ENCODE results near the gene EVC2. TPM values are rescaled to one million over a fixed set of nuclear protein-coding genes. Genes with fewer than 3 reads are reported as not detected.

EVC2 gene
- total and polyA plus RNA-seq, 4 experiments from 2014 or later = 0.31 to 3.3 (median 2.0) TPM

DNA sequence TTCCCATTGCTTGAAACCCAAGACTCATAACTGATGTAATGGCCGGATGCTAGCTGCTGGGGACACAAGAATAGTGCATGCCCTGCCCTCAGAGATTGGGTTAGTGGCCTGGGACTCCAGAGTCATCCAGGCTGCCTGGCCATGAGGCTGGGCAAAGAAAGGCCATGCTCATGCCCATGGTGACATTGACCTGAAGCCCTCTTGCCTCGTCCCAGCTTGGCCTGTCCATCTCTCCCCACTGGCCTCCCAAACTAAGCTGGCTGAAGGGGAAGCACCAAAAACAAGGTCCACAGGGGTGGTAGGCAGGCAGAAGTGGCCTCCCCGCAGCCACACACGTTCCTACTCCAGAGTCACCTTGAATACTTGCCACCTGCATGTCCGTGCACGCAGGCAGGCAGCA lies 141.8 kb downstream of the EVC2 start:
- CTCF ChIA-PET (ENCODE audit: partially characterized antibody) = no interaction called here

DNA sequence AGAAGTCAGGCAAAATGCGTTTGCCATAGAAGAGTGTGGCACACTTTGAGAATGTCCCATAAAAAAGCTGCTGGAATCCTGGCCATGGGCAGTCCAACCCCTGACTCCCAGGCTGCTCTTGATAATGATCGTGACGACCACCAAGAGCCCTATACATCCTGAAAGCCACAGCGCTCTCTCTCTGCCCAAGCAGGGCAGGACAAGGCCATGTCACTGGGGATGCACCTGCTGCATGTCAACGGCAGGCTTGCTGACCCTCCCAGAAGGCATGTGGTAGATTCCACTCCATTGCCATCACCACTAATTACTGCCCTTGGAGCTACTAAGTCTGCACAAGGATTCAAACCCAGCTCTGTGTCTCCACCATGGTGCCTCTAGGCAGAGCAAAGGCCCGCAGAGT lies 144.5 kb downstream of the EVC2 start:
- Mint-ChIP-seq H3K9me3 (peaks cover 0 to 9% (median 0%) of the 10 kb centered on the region in 8 donors), H3K4me3 (no peak overlapping the region), H3K27ac (no peak overlapping the region), H3K36me3 (peaks cover 3 to 5% of the 10 kb centered on the region in 2 donors), H3K27me3 (no peaks in the 10 kb centered on the region), H3K4me1 (no peaks in the 10 kb centered on the region)
- ChIA-PET CTCF (ENCODE audit: partially characterized antibody) (no interaction called here), POLR2A (ENCODE audit: partially characterized antibody) (no interaction called here)
- no peak for DNase-seq
- H3K4me3 ChIP-seq (ENCODE audit: low read length in 2 of 2) = no peak overlapping the region
- intact Hi-C loops (cut with micrococcal nuclease) = no loop called here
- H3K27me3 ChIP-seq (ENCODE audit: insufficient read depth, low read length) = no peaks in the 10 kb centered on the region
- H3K27ac ChIP-seq (ENCODE audit: low read depth, low read length) = no peak overlapping the region
- H3K36me3 ChIP-seq (ENCODE audit: insufficient read depth, low read length) = no peaks in the 10 kb centered on the region
- no peaks in the 10 kb centered on the region for H3K9me3 ChIP-seq (ENCODE audit: control insufficient read depth in 1 of 2, low read length in 2 of 2)
- no peaks in the 10 kb centered on the region for H3K4me1 ChIP-seq (ENCODE audit: insufficient read depth, low read length)

More for the DNA sequence above, 141.8 kb downstream of the EVC2 start:
- Mint-ChIP-seq H3K4me3 (no peak overlapping the region), H3K27ac (no peak overlapping the region), H3K9me3 (peaks cover 0 to 7% (median 0%) of the 10 kb centered on the region in 8 donors), H3K4me1 (no peaks in the 10 kb centered on the region), H3K36me3 (peaks cover 3% of the 10 kb centered on the region in 2 donors), H3K27me3 (no peaks in the 10 kb centered on the region)
- no peak overlapping the region for H3K27ac ChIP-seq (ENCODE audit: low read depth, low read length)
- no peaks in the 10 kb centered on the region for H3K9me3 ChIP-seq (ENCODE audit: control insufficient read depth in 1 of 2, low read length in 2 of 2)
- no peak for DNase-seq
- intact Hi-C loops (cut with micrococcal nuclease) = no loop called here
- no peaks in the 10 kb centered on the region for H3K4me1 ChIP-seq (ENCODE audit: insufficient read depth, low read length)
- H3K4me3 ChIP-seq (ENCODE audit: low read length in 2 of 2) = no peak overlapping the region
- no peaks in the 10 kb centered on the region for H3K36me3 ChIP-seq (ENCODE audit: insufficient read depth, low read length)
- no peaks in the 10 kb centered on the region for H3K27me3 ChIP-seq (ENCODE audit: insufficient read depth, low read length)
- POLR2A ChIA-PET (ENCODE audit: partially characterized antibody) = no interaction called here

GRCh38 chr4:5562476-5562875 lies 145.9 kb downstream of the EVC2 start:
- no peaks in the 10 kb centered on the region for H3K27me3 Mint-ChIP-seq
- Histone ChIP-seq H3K36me3 (ENCODE audit: insufficient read depth, low read length) (no peaks in the 10 kb centered on the region), H3K9me3 (ENCODE audit: control insufficient read depth in 1 of 2, low read length in 2 of 2) (no peaks in the 10 kb centered on the region), H3K27me3 (ENCODE audit: insufficient read depth, low read length) (no peaks in the 10 kb centered on the region), H3K4me3 (ENCODE audit: low read length in 2 of 2) (no peak overlapping the region), H3K4me1 (ENCODE audit: insufficient read depth, low read length) (no peaks in the 10 kb centered on the region), H3K27ac (ENCODE audit: low read depth, low read length) (no peak overlapping the region)
- CTCF ChIA-PET (ENCODE audit: partially characterized antibody) = no interaction called here
- POLR2A ChIA-PET (ENCODE audit: partially characterized antibody) = no interaction called here
- H3K4me3 Mint-ChIP-seq = no peak overlapping the region
- peaks cover 0 to 7% (median 0%) of the 10 kb centered on the region in 8 donors for H3K9me3 Mint-ChIP-seq
- DNase-seq = no peak
- intact Hi-C loops (cut with micrococcal nuclease) = no loop called here
- H3K36me3 Mint-ChIP-seq = peaks cover 3 to 5% of the 10 kb centered on the region in 2 donors
- no peak overlapping the region for H3K27ac Mint-ChIP-seq
- H3K4me1 Mint-ChIP-seq = no peaks in the 10 kb centered on the region

- intact Hi-C loops (cut with micrococcal nuclease) = no loop called here
- DNase-seq = no peak
- Mint-ChIP-seq H3K4me3 (no peak overlapping the region), H3K4me1 (no peaks in the 10 kb centered on the region), H3K27me3 (no peaks in the 10 kb centered on the region), H3K36me3 (peaks cover 3 to 5% of the 10 kb centered on the region in 2 donors), H3K9me3 (peaks cover 0 to 7% (median 0%) of the 10 kb centered on the region in 8 donors), H3K27ac (no peak overlapping the region)
- Histone ChIP-seq H3K27ac (ENCODE audit: low read depth, low read length) (no peak overlapping the region), H3K4me3 (ENCODE audit: low read length in 2 of 2) (no peak overlapping the region), H3K27me3 (ENCODE audit: insufficient read depth, low read length) (no peaks in the 10 kb centered on the region), H3K9me3 (ENCODE audit: control insufficient read depth in 1 of 2, low read length in 2 of 2) (no peaks in the 10 kb centered on the region), H3K4me1 (ENCODE audit: insufficient read depth, low read length) (no peaks in the 10 kb centered on the region), H3K36me3 (ENCODE audit: insufficient read depth, low read length) (no peaks in the 10 kb centered on the region)
- CTCF ChIA-PET (ENCODE audit: partially characterized antibody) = no interaction called here
- POLR2A ChIA-PET (ENCODE audit: partially characterized antibody) = no interaction called here
These were observed 147.1 kb downstream of the EVC2 start for GRCh38 chr4:5561286-5561685.

DNA sequence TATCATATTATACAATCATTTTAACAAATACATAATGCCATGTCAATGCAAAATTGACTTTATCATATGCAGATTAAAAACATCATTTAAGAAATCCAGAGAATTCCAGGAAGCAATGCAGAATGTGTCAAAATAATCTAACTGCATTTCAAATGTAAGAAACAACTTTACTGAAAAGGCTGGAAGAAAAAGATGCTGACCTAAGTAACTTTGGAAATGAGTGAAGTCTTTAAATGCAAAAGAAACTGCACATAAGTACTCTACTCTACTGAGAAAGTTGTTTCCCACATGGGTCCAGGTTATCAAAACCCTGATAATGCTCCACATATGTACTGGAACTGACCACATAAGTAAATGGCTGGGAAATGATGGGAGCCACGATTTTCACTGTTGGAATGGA lies 149.9 kb downstream of the EVC2 start:
- Mint-ChIP-seq H3K36me3 (peaks cover 3 to 5% of the 10 kb centered on the region in 2 donors), H3K27me3 (no peaks in the 10 kb centered on the region), H3K9me3 (peaks cover 0 to 1% (median 0%) of the 10 kb centered on the region in 8 donors), H3K4me3 (no peak overlapping the region), H3K4me1 (no peaks in the 10 kb centered on the region), H3K27ac (no peak overlapping the region)
- H3K27me3 ChIP-seq (ENCODE audit: insufficient read depth, low read length) = no peaks in the 10 kb centered on the region
- no peaks in the 10 kb centered on the region for H3K4me1 ChIP-seq (ENCODE audit: insufficient read depth, low read length)
- no peaks in the 10 kb centered on the region for H3K9me3 ChIP-seq (ENCODE audit: control insufficient read depth in 1 of 2, low read length in 2 of 2)
- no peak overlapping the region for H3K27ac ChIP-seq (ENCODE audit: low read depth, low read length)
- H3K36me3 ChIP-seq (ENCODE audit: insufficient read depth, low read length) = no peaks in the 10 kb centered on the region
- ChIA-PET CTCF (ENCODE audit: partially characterized antibody) (no interaction called here), POLR2A (ENCODE audit: partially characterized antibody) (no interaction called here)
- intact Hi-C loops (cut with micrococcal nuclease) = no loop called here
- H3K4me3 ChIP-seq (ENCODE audit: low read length in 2 of 2) = no peak overlapping the region
- DNase-seq = no peak

DNA sequence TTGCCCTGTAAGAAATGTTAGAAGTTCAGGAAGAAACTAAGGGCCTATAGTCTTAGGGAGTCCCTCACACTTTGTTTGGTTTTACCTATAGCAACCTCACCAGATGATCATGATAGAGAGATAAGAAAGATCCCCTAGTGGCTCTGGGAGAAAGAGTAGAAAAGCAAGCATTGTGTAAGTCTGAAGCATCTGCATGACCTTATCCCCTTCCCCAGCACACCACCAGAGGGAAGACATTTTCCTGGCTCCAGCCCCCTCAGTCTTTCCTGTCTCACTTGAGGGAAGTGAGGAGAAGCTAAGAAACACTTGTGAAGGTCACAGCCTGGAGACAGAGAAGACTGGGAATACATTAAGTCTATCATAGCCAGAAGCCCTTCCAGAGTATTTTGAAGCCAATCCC lies 154.0 kb downstream of the EVC2 start:
- H3K36me3 Mint-ChIP-seq = peaks cover 2 to 6% of the 10 kb centered on the region in 2 donors
- no peak for DNase-seq
- H3K4me1 Mint-ChIP-seq = no peaks in the 10 kb centered on the region
- peaks cover 0 to 12% (median 6%) of the 10 kb centered on the region in 8 donors for H3K9me3 Mint-ChIP-seq
- H3K4me1 ChIP-seq (ENCODE audit: insufficient read depth, low read length) = no peaks in the 10 kb centered on the region
- H3K4me3 ChIP-seq (ENCODE audit: low read length in 2 of 2) = no peak overlapping the region
- no peak overlapping the region for H3K27ac Mint-ChIP-seq
- intact Hi-C loops (cut with micrococcal nuclease) = no loop called here
- no peaks in the 10 kb centered on the region for H3K27me3 ChIP-seq (ENCODE audit: insufficient read depth, low read length)
- ChIA-PET POLR2A (ENCODE audit: partially characterized antibody) (no interaction called here), CTCF (ENCODE audit: partially characterized antibody) (no interaction called here)
- no peaks in the 10 kb centered on the region for H3K36me3 ChIP-seq (ENCODE audit: insufficient read depth, low read length)
- no peaks in the 10 kb centered on the region for H3K27me3 Mint-ChIP-seq
- no peaks in the 10 kb centered on the region for H3K9me3 ChIP-seq (ENCODE audit: control insufficient read depth in 1 of 2, low read length in 2 of 2)
- H3K27ac ChIP-seq (ENCODE audit: low read depth, low read length) = no peak overlapping the region
- H3K4me3 Mint-ChIP-seq = no peak overlapping the region

- Mint-ChIP-seq H3K4me3 (no peak overlapping the region), H3K9me3 (peaks cover 2 to 12% (median 6%) of the 10 kb centered on the region in 8 donors), H3K36me3 (peaks cover 2 to 6% of the 10 kb centered on the region in 2 donors), H3K4me1 (no peaks in the 10 kb centered on the region), H3K27ac (no peak overlapping the region), H3K27me3 (no peaks in the 10 kb centered on the region)
- Histone ChIP-seq H3K36me3 (ENCODE audit: insufficient read depth, low read length) (no peaks in the 10 kb centered on the region), H3K9me3 (ENCODE audit: control insufficient read depth in 1 of 2, low read length in 2 of 2) (no peaks in the 10 kb centered on the region), H3K4me3 (ENCODE audit: low read length in 2 of 2) (no peak overlapping the region), H3K27ac (ENCODE audit: low read depth, low read length) (no peak overlapping the region), H3K4me1 (ENCODE audit: insufficient read depth, low read length) (no peaks in the 10 kb centered on the region), H3K27me3 (ENCODE audit: insufficient read depth, low read length) (no peaks in the 10 kb centered on the region)
- CTCF ChIA-PET (ENCODE audit: partially characterized antibody) = no interaction called here
- POLR2A ChIA-PET (ENCODE audit: partially characterized antibody) = no interaction called here
- intact Hi-C loops (cut with micrococcal nuclease) = no loop called here
- no peak for DNase-seq
These were observed 154.6 kb downstream of the EVC2 start for GRCh38 chr4:5553801-5554200.

- Mint-ChIP-seq H3K36me3 (peaks cover 2 to 6% of the 10 kb centered on the region in 2 donors), H3K9me3 (peaks cover 2 to 12% (median 6%) of the 10 kb centered on the region in 8 donors), H3K27ac (no peak overlapping the region), H3K4me1 (no peaks in the 10 kb centered on the region), H3K4me3 (no peak overlapping the region), H3K27me3 (no peaks in the 10 kb centered on the region)
- no peak overlapping the region for H3K4me3 ChIP-seq (ENCODE audit: low read length in 2 of 2)
- intact Hi-C loops (cut with micrococcal nuclease) = no loop called here
- no peaks in the 10 kb centered on the region for H3K27me3 ChIP-seq (ENCODE audit: insufficient read depth, low read length)
- no peaks in the 10 kb centered on the region for H3K4me1 ChIP-seq (ENCODE audit: insufficient read depth, low read length)
- DNase-seq = no peak
- H3K36me3 ChIP-seq (ENCODE audit: insufficient read depth, low read length) = no peaks in the 10 kb centered on the region
- ChIA-PET POLR2A (ENCODE audit: partially characterized antibody) (no interaction called here), CTCF (ENCODE audit: partially characterized antibody) (no interaction called here)
- H3K9me3 ChIP-seq (ENCODE audit: control insufficient read depth in 1 of 2, low read length in 2 of 2) = no peaks in the 10 kb centered on the region
- H3K27ac ChIP-seq (ENCODE audit: low read depth, low read length) = no peak overlapping the region
These were observed 155.9 kb downstream of the EVC2 start for GRCh38 chr4:5552451-5552850.

Measured in CD4-positive, alpha-beta memory T cell (primary cell).